Gastrocnemius medialis (tissue), 4 donors: ENCODE data around the gene ZNF576. TPM values are rescaled to one million over a fixed set of nuclear protein-coding genes. Genes with fewer than 3 reads are reported as not detected.

Experiments
- ATAC-seq, 2 donors: fragments of 150-250 bp; one replicate each; pipeline ENCODE4 v1.9.1; 2016
- DNase-seq, 2 donors: peaks; one replicate each; pipeline ENCODE4 v3.0.0-alpha.2; 2019
- H3K27ac ChIP-seq, 4 donors: fragments of 200-600 bp; sonication (generic); 1 replicate in 1 of 4; 2 replicates in 3 of 4; pipeline ENCODE4 v1.5.1; 2016 to 2018; ENCODE audit warnings: mild to moderate bottlenecking in 2 of 4, moderate library complexity in 1 of 4
- H3K27me3 ChIP-seq, 3 donors: fragments of 200-600 bp; sonication (generic) in 2 of 3; 1 replicate in 1 of 3; 2 replicates in 2 of 3; pipeline versions ENCODE4 v1.5.1 to v1.6.0; 2016 to 2019; ENCODE audit warnings: mild to moderate bottlenecking in 1 of 3, moderate library complexity in 1 of 3
- H3K36me3 ChIP-seq, 2 donors: fragments of 200-600 bp; sonication (generic) in 1 of 2; one replicate each; pipeline ENCODE4 v1.5.1; 2017 to 2018
- H3K4me1 ChIP-seq, 2 donors: fragments of 200-600 bp; sonication (generic) in 1 of 2; one replicate each; pipeline ENCODE4 v1.5.1; 2016 to 2017; ENCODE audit warnings: mild to moderate bottlenecking in 2 of 2
- H3K4me3 ChIP-seq, 4 donors: fragments of 200-600 bp; sonication (generic) in 3 of 4; 1 replicate in 1 of 4; 2 replicates in 3 of 4; pipeline ENCODE4 v1.5.1; 2016 to 2019; ENCODE audit warnings: mild to moderate bottlenecking in 2 of 4
- H3K9me3 ChIP-seq, 3 donors: fragments of 200-600 bp; sonication (generic) in 2 of 3; 1 replicate in 1 of 3; 2 replicates in 2 of 3; pipeline ENCODE4 v1.5.1; 2016 to 2019
- POLR2A ChIP-seq, 2 donors: fragments of 450-650 bp; IDR thresholded peaks; one replicate each; pipeline ENCODE4 v1.6.1; 2017; ENCODE audit warnings: antibody characterized with exemption in 2 of 2, mild to moderate bottlenecking in 2 of 2, moderate library complexity in 2 of 2
- in situ Hi-C, 4 donors: fragments of 200-750 bp; cut with MboI; loops; one replicate each; pipeline versions ENCODE4 v1.15.0 to v1.8.0; 2017; ENCODE audit warnings: low sequenced_read_pairs in 4 of 4
- intact Hi-C: fragments of 100-400 bp; cut with DNase I; formaldehyde crosslinking; loops from one replicate; pipeline ENCODE4 v1.15.1; 2023; ENCODE audit warnings: low total_unique reads
- total RNA-seq, 4 donors: library from RNA; depleted of rRNA; stranded (reverse); fragments of >200 nt; gene quantifications; one replicate each; pipeline versions ENCODE4 v1.1.0 to v1.2.3, GENCODE V29; 2016
- TF ChIP-seq, protein P1 (sequence below), 5 experiments: fragments of 450-650 bp in 3 of 5; fragments of 200-600 bp in 2 of 5; sonication (generic) in 2 of 5; IDR thresholded peaks in 4 of 5; conservative IDR thresholded peaks in 1 of 5; 1 replicate in 4 of 5; 2 replicates in 1 of 5; pipeline ENCODE4 v1.5.1; 2016 to 2019; ENCODE audit warnings: antibody characterized with exemption in 5 of 5, mild to moderate bottlenecking in 3 of 5, moderate library complexity in 3 of 5

ZNF576 gene
- total RNA-seq, 4 donors from 2014 or later, result 6.9 to 19.8 (median 11.6) TPM

DNA sequence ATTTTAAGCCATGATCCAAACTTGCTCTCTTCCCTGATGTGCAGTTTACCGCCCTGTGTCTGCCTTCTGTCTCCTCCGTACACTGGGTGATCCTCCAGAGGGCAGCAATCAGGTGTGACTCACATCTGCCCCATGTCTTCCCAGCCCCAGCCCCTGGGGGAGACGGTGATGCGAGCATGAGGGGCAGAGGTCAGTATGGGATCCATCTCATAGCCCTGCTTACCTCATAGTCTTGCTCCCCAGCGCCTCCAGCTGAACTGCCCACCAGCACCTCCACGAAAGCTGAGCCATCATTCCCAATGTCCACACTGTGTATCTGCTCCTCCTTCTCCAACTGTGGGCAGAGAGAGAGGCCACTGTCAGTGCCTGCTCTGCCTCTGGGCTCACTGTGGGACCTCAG lies 35.7 kb upstream of the ZNF576 start:
- Histone ChIP-seq H3K27me3 (no peaks in the 10 kb centered on the region), H3K4me1 (peaks cover 6 to 12% of the 10 kb centered on the region in 2 donors), H3K36me3 (peaks cover 0 to 22% of the 10 kb centered on the region in 2 donors), H3K27ac (no peak overlapping the region), H3K9me3 (no peaks in the 10 kb centered on the region), H3K4me3 (no peak overlapping the region)
- no peak for TF ChIP-seq POLR2A (IDR thresholded peaks at IDR 0.05)
- TF ChIP-seq, protein P1, sequence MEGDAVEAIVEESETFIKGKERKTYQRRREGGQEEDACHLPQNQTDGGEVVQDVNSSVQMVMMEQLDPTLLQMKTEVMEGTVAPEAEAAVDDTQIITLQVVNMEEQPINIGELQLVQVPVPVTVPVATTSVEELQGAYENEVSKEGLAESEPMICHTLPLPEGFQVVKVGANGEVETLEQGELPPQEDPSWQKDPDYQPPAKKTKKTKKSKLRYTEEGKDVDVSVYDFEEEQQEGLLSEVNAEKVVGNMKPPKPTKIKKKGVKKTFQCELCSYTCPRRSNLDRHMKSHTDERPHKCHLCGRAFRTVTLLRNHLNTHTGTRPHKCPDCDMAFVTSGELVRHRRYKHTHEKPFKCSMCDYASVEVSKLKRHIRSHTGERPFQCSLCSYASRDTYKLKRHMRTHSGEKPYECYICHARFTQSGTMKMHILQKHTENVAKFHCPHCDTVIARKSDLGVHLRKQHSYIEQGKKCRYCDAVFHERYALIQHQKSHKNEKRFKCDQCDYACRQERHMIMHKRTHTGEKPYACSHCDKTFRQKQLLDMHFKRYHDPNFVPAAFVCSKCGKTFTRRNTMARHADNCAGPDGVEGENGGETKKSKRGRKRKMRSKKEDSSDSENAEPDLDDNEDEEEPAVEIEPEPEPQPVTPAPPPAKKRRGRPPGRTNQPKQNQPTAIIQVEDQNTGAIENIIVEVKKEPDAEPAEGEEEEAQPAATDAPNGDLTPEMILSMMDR (IDR thresholded peaks at IDR 0.05 in 4 of 5, conservative IDR thresholded peaks at IDR 0.05 in 1 of 5), result no peak
- in situ Hi-C loops, result no loop called here
- DNase-seq, result no peak
- ATAC-seq, result no peak
- intact Hi-C loops, result no loop called here

DNA sequence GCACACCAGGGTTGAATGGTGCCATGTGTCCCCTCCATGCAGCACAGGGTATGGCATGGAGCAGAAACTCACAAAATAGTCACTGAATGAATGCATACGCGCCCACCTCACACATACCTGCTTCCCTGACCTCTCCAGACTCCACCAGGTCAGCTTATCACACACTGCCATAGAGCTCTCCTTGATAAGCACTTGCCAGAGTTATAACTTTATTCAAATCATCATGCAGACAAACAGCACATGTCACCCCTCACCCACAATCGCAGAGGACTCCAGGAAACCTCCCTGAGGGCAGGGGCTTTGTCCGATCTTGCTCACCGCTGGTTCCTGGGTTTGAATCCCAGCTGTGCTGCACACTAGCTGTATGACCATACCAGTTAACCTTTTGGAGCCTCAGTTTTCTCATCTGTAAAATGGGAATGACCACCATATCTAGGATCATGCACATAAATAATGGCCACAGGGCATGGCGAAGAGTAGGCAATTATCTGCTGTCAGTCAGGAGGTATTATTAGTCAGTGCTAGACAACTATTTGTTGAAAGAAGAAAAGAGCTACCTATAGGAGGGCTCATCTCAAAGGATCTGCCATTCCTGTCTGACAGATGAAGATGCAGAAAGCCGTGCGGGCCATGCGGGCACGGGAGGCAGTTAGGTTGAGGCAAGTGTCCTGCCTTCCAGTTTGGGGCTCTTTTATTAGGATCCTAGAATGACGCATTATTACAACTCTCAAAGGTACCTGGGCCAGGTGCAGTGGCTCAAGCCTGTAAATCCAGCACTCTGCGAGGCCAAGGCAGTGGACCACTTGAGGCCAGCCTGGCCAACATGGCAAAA lies 35.0 kb upstream of the ZNF576 start:
- TF ChIP-seq POLR2A (IDR thresholded peaks at IDR 0.05), result no peak
- TF ChIP-seq, protein P1 (IDR thresholded peaks at IDR 0.05 in 4 of 5, conservative IDR thresholded peaks at IDR 0.05 in 1 of 5), result no peak
- in situ Hi-C loops (no loop called here), intact Hi-C loops (no loop called here)
- Histone ChIP-seq H3K36me3 (peaks cover 0 to 22% of the 10 kb centered on the region in 2 donors), H3K27me3 (no peaks in the 10 kb centered on the region), H3K4me3 (no peak overlapping the region), H3K9me3 (no peaks in the 10 kb centered on the region), H3K4me1 (peaks cover 6 to 12% of the 10 kb centered on the region in 2 donors), H3K27ac (no peak overlapping the region)
- no peak for ATAC-seq
- no peak for DNase-seq

DNA sequence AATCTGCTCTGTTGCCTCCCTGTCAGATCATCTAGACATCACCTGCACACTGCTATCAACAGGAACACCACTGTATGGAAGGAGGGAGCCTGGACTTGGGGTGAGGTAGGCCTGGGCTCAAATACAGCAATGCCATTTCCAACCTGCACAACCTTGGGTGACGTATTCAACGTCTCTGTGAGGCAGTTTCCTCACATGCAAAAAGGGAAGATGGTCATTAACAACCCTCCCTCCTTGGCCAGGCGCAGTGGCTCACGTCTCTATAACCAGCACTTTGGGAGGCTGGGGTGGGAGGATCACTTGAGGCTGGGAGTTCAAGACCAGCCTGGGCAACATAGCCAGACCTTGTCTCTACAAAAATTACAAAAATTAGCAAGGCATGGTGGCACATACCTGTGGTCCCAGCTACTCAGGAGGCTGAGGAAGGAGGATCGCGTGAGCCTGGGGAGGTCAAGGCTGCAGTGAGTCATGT lies 34.1 kb upstream of the ZNF576 start:
- no peak overlapping the region for H3K4me3 ChIP-seq
- ATAC-seq, result no peak
- intact Hi-C loops, result no loop called here

DNA sequence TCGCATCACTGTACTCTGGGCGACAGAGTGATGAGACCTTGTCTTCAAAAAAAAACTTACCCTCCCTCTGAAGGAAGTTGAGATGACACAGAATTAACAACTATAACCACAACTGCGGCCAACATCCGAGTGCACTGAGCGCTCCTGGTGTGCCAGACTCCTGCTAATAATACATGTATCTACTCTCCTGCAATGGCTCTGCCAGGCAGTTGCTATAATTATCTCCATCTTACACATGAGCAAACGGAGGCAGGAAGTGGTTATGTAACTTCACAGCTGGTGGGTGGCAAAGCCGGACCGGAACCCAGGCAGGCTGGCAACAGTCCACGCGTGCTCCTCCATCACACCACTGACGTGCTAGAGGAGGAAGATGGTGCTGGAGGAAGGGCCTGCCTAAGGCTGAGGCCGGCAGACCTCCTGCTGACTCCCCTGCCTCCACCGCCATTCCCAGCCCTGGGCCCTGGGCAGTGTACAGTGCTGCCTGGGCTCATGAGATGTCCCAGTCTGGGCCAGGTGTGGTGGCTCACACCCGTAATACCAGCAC lies 33.6 kb upstream of the ZNF576 start:
- intact Hi-C loops (no loop called here), in situ Hi-C loops (no loop called here)
- TF ChIP-seq POLR2A (IDR thresholded peaks at IDR 0.05), result no peak
- TF ChIP-seq, protein P1 (IDR thresholded peaks at IDR 0.05 in 4 of 5, conservative IDR thresholded peaks at IDR 0.05 in 1 of 5), result no peak
- H3K4me3 ChIP-seq, result no peak overlapping the region
- H3K9me3 ChIP-seq, result no peaks in the 10 kb centered on the region
- peak overlapping the region; percentile 34 to 64 (median 58) for H3K27ac ChIP-seq
- no peaks in the 10 kb centered on the region for H3K27me3 ChIP-seq
- ATAC-seq (peak; percentile 88 to 94), DNase-seq (peak; percentile 57 to 69)
- H3K4me1 ChIP-seq, result peaks cover 6 to 12% of the 10 kb centered on the region in 2 donors
- peaks cover 0 to 22% of the 10 kb centered on the region in 2 donors for H3K36me3 ChIP-seq

More for the DNA sequence above, 34.1 kb upstream of the ZNF576 start:
- in situ Hi-C loops, result no loop called here
- TF ChIP-seq, protein P1 (IDR thresholded peaks at IDR 0.05 in 4 of 5, conservative IDR thresholded peaks at IDR 0.05 in 1 of 5), result no peak
- no peak for TF ChIP-seq POLR2A (IDR thresholded peaks at IDR 0.05)
- H3K36me3 ChIP-seq, result peaks cover 0 to 22% of the 10 kb centered on the region in 2 donors
- peak overlapping the region; percentile 34 to 64 (median 58) for H3K27ac ChIP-seq
- H3K9me3 ChIP-seq, result no peaks in the 10 kb centered on the region
- H3K4me1 ChIP-seq, result peaks cover 6 to 12% of the 10 kb centered on the region in 2 donors
- no peak for DNase-seq
- H3K27me3 ChIP-seq, result no peaks in the 10 kb centered on the region
